ENCODE data around the gene ALX4.

GRCh38 chr11:44270403-44271273 lies 39.3 kb downstream of the ALX4 start:
- TF ChIP-seq, protein P1, sequence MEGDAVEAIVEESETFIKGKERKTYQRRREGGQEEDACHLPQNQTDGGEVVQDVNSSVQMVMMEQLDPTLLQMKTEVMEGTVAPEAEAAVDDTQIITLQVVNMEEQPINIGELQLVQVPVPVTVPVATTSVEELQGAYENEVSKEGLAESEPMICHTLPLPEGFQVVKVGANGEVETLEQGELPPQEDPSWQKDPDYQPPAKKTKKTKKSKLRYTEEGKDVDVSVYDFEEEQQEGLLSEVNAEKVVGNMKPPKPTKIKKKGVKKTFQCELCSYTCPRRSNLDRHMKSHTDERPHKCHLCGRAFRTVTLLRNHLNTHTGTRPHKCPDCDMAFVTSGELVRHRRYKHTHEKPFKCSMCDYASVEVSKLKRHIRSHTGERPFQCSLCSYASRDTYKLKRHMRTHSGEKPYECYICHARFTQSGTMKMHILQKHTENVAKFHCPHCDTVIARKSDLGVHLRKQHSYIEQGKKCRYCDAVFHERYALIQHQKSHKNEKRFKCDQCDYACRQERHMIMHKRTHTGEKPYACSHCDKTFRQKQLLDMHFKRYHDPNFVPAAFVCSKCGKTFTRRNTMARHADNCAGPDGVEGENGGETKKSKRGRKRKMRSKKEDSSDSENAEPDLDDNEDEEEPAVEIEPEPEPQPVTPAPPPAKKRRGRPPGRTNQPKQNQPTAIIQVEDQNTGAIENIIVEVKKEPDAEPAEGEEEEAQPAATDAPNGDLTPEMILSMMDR (IDR thresholded peaks at IDR 0.05), result no peak
- TF ChIP-seq POLR2A (IDR thresholded peaks at IDR 0.05) (no peak), POLR2AphosphoS5 (IDR thresholded peaks at IDR 0.05) (no peak)
